GM18909 (cell line): ENCODE results near the gene NELL1.

ENCODE experiments used
- ATAC-seq: cut with Tn5 transposase; IDR thresholded peaks from one replicate; pipeline ENCODE4 v1.9.1; 2021; ENCODE audit warnings: mild to moderate bottlenecking; ENCODE audit not compliant: unreplicated experiment, poor library complexity

The NELL1 gene

GRCh38 chr11:20760811-20761210 lies 91.4 kb downstream of the NELL1 start:
- ATAC-seq: no peak

DNA sequence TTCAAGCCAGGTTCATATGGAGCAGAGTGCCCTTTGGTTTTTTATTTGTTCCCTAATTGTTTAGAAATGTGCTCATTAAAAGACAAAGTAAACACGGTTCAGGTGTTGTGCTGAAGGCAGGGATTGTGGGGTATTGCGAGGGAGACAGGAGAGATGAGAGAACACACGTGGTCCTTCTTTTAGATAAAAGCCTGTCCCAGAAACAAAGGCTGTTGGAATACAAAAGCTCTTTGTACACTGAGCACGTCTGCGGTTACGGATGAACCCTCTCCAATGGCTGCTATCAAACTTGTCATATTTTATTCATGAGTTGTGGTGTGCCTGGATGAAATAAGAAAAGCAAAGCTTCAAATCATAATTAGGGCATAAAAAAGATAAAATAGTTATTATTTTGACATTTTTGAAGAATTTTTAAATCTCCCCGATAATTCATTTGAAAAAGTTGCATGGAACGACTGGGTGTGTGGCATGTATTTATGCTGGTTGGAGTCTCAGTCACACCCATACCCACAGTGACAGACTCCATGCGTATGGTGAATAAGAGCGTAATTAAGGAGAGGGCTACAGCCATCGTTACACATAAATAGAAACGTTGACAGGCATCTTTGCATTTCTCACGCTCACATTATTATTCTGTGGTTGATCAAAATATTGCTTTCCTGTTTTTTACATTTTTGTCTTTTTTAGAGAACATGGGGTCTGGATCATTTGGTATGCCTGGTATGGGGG lies 92.9 kb downstream of the NELL1 start:
- no peak for ATAC-seq

GRCh38 chr11:20762980-20763379 lies 93.6 kb downstream of the NELL1 start:
- ATAC-seq: no peak

- ATAC-seq: no peak
Measured at GRCh38 chr11:20770414-20770946, 101.1 kb downstream of the NELL1 start.

GRCh38 chr11:20771026-20771425 lies 101.6 kb downstream of the NELL1 start:
- no peak for ATAC-seq

GRCh38 chr11:20771681-20772080 lies 102.3 kb downstream of the NELL1 start:
- ATAC-seq: no peak

- no peak for ATAC-seq
Measured at GRCh38 chr11:20775331-20775730, 105.9 kb downstream of the NELL1 start.

DNA sequence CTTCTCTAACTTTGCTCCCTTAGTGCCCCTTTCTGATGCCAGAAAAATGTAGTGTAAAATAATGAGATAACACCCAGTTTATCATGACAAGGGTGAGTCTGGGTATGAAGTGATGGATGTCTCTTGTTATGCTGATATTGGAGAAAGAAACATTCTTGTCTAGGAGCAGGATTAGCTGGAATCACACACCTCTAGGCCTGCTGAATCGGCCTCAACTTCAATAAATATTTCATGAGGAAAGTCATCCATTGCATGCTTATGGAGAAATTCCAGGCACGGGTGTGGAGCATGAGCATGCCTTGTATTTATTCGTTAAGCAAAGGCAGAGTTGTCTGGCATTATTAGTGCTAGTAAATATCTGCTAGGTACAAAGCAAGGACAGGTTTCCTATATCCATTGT lies 113.4 kb downstream of the NELL1 start:
- no peak for ATAC-seq

DNA sequence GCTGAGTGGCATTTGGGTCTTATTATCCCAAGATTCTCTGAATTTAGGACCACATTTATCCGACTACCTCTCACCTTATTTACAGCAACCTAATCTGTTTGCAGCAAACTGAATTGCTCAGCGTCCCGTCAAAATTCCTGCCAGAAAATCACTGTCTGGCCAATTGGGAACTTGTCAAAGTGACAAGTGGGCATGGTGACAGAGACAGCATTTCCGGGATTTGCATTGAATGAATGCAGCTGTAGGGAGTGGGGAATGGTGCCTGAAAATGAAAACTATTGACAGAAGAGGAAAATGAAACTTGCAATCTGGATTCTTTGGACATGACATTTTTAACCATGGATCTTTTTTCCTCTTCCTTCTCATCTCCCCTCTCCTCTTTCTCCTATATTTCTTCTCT lies 113.8 kb downstream of the NELL1 start:
- no peak for ATAC-seq

- ATAC-seq: no peak
Measured at GRCh38 chr11:20790622-20791021, 121.2 kb downstream of the NELL1 start.

- no peak for ATAC-seq
Measured at GRCh38 chr11:20795005-20795404, 125.6 kb downstream of the NELL1 start.

DNA sequence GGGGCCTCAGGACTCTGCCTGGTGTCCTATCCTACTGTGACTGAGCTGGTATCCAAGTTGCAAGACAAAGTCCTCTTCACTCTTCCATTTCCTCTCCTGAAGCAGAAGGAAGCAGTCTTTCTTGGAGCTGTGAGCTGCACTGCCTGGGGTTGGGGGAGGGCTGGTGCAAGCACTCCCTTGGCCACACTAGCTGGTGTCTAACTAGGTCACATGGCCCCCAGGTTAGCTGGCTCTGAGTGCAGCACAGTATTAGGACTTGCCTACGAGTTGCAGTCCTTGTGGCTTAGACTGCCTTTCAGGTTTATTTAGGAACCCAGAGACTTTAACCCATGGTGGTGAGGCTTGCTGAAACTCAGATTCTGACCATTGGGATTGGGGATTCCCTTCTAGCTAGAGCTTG lies 138.9 kb downstream of the NELL1 start:
- no peak for ATAC-seq

GRCh38 chr11:20821046-20821445 lies 151.7 kb downstream of the NELL1 start:
- ATAC-seq: no peak

DNA sequence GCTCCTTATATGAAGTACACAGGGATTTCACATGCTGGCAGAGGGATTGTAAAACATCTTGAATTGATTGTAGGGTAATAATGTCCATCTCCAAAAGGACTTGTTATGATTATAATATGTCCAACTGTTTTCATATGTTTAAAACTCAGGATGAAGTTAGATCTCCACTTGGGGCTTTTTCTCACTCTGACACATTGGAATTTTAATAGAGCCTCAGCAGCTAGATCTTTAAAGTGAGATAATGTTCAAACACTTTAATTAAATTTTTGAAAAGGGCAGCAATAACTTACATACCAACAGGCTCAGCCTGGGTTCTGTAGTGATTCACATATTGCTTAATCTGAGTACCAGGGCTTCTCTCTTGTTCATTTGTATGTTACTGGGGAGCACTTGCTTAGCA lies 152.1 kb downstream of the NELL1 start:
- ATAC-seq: no peak

DNA sequence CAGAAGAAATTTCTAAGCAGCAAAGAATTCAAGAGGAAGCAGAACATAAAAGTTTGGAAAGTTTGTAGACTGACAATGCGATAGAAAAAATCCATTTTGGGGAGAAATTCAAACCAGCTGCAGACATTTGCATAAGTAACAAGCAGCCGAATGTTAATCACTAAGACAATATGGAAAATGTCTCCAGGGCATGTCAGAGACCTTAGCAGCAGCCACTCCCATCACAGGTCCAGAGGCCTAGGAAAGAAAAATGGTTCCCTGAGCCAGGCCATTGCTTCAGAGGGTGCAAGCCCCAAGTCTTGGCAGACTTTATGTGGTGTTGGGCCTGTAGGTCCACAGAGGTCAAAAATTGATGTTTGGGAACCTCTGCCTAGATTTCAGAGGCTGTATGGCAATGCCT lies 155.4 kb downstream of the NELL1 start:
- ATAC-seq: no peak

- ATAC-seq: no peak
Measured at GRCh38 chr11:20835561-20835960, 166.2 kb downstream of the NELL1 start.

DNA sequence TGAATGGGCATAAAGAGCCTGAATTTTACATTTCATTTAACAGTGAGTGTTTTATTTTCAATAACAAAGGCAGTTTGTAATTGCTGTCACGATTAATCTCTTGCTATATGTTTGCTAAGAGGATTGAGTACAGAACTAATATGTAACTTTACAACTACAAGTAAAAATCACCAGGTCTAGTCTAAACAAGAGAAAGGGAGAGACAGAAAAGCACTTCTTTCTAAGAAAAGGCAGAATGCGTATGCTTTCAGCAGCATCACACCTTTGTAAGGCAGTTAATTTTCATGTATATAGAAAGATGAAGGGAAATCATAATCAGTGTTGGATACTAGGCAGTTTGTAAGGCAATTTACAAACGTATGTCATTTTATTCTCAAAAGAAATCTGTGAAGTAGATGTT lies 169.8 kb downstream of the NELL1 start:
- ATAC-seq: no peak

DNA sequence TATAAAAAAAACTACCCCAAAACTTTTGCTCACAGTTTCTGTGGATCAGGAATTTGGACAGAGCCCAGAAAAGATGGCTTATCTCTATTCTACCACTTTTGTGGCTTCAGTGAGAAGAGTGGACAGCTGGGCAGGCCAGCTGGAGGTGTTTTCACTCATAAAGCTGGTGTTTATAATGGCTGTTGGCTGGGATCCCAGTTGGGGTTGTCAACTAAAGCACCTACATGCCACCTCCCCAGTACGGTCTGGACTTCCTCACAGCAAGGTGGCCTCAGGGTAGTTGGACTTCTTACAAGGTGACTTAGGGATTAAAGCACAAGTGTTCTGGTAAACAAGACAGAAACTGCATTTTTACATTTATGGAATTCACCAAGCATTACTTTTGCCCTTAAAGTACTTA lies 171.0 kb downstream of the NELL1 start:
- no peak for ATAC-seq

GRCh38 chr11:20844216-20844615 lies 174.8 kb downstream of the NELL1 start:
- ATAC-seq: no peak

DNA sequence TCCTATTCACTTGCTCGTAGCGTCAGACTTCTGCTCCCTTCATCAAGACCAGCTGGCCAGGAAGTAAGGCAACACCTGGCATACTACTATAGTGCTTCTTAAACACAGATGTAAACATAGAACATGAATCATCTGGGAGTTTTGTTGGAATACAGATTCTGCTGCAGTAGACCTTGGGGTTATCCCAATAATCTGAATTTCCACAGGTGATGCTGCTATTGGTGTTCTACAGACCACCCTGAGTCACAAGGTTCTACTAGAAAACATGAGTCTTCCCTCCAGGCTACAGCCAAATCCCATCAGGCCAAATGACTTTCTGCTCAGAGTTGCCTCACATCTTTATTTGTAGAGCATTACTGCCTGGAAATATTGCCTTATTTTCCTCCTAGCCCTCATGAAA lies 175.2 kb downstream of the NELL1 start:
- no peak for ATAC-seq

DNA sequence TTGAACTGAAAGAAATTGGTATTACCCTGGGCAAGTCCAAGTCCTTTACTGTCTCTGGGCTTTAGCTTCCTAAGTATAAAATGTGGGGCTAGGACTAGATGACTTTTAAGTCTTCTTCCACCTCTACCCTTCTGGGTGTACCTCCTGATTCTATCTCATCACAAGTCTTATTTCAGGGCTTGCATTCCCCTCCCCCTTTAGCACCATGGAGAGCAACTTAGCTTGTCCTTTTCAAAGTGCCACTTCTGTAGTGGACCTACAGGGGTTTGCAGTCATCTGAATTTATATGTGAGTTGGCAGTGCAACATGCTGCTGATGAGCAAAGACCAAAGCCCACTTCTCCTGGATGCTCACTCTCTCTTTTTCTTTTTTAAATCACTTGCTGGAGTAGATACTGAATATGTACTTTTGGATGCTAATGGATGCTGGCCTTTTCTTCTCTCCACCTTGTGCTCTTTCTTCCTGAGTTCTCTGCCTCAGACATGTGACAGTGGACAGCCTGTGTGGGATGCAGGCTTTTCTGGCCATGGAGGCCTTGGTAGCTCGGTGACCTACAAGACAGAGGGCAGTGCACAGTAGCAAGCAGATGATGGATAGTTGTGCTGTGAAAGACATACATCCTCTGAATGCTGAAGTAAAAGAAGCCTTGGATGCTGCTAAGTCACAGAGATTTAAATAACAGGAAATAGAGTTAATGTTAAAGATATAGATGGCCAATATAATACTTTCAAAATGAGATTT lies 185.0 kb downstream of the NELL1 start:
- no peak for ATAC-seq

DNA sequence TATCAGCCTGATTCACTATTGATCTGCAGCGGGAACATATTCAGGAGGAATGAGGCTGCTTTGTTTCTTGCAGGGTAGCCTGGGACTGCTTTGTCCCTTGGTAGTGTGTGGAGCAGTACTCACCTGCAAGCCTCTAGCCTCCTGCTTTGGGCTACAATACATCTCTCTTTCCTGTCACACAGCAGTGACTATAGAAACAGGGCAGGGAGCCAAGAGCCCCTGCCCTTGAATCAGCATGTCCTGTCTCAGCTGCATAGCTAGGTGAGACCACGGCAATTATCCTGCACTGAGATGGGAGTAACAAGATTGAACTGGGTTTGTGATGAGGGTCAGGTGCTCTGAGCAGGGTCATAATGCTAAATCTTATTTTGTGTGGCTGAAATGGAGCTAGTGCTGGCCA lies 191.9 kb downstream of the NELL1 start:
- no peak for ATAC-seq
